Stimulated activated CD4-positive, alpha-beta T cell treated with anti-CD3 and anti-CD28 coated beads, Interleukin-1b, Interleukin-23, amount 100 ng/mL, for 24 hours (primary cell): ENCODE measurements around the gene BMPR1B.

Experiments used
- DNase-seq, 4 experiments: peaks; one replicate each; pipeline ENCODE4 v3.0.0-alpha.2; 2020; ENCODE audit warnings: low read depth in 4 of 4, low spot score in 1 of 4

The BMPR1B gene

GRCh38 chr4:94909645-94910044 is 151.9 kb downstream of the BMPR1B start:
- no peak for DNase-seq

GRCh38 chr4:94911106-94911505 is 153.4 kb downstream of the BMPR1B start:
- DNase-seq, result no peak

DNA sequence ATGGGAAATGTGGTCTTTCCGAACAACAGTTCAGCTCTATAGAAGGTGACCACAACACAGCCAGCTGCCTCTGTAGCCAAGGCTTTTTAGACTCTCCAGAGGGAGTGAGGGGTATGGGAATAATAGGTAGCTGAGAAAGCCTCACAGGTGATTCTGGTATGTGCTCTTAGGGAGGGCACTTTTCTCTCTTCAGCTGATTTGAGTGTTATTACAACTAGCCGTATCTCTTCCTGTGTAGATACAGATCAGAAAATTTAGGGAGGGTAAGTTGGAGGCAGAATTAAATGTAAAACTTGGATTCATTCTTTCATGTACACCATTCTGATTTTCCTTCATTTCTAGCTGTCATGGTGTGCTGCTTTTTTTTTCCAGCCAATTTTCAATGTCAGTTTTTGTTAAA is 154.9 kb downstream of the BMPR1B start:
- DNase-seq, result no peak

DNA sequence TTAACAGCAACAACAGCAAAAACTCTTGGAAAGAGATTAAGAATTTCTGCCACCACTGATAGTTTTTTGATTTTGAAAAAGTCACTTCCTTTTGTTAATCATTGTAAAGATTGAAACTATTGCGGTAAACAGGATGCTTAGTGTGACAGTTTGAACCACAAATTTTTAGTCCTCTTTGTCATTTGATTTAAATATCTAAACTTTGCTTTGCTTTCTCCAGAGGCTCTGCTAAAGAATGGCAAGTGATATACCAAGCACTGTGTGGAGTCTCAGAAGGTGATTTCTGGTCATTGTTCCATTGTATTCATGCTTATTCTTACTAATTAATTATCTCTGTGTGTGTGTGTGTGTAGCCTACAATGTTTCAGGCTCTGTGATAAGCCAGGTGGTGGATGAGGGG is 155.6 kb downstream of the BMPR1B start:
- no peak for DNase-seq

DNA sequence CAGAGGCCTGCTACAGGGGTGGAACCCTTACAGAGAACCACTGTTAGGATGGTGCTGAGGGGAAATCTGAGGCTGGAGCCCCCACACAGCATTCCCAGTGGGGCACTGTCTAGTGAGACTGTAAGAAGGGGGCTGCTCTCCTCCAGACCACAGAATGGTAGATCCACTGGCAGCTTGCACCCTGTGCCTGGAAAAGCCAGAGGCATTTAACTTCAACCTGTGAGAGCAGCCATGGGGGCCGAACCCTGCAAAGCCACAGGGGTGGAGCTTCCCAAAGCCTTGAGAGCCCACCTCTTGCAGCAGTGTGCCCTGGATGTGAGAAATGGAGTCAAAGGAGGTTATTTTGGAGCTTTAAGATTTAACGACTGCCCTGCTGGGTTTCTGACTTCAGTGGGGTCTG is 159.4 kb downstream of the BMPR1B start:
- no peak for DNase-seq

DNA sequence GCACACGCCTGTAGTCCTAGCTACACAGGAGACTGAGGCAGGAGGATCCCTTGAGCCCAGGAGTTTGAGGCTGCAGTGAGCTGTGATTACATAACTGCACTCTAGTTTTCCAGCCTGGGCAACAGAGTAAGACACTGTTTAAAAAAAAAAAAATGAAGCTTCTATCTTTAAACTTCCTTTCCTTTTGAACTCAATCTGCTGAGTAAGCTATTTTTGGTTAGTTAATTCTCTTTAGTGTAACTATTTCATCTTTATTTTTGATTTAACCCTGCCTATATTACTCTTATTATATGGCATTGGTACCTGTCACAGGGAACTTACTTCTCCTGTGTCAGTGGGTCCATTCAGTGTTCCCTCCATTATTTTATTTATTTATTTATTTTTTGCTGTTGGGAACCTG is 160.8 kb downstream of the BMPR1B start:
- no peak for DNase-seq

DNA sequence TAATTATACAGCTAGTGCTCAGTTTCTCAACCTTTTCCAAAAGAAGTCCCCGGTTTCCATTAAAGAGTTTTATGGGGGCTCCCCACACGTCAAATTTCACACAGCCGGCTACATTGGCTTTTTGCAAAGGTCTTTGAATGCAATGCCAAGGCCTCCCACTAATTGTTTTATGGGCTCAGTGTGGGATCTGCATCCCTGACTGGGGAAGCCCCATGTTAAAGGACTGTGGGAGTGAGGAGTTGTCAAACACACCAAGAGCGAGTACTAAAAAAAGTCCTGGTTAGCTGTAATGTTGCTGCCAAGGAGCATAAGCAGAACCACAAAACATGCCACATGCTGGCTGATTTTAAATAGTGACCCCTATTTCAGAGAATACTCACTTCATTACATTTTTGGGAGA is 162.6 kb downstream of the BMPR1B start:
- DNase-seq, result no peak

- no peak for DNase-seq
These were observed 166.8 kb downstream of the BMPR1B start for GRCh38 chr4:94924566-94924965.

- DNase-seq, result no peak
These were observed 168.1 kb downstream of the BMPR1B start for GRCh38 chr4:94925764-94926347.

- DNase-seq, result no peak
These were observed 169.2 kb downstream of the BMPR1B start for GRCh38 chr4:94926936-94927335.

- DNase-seq, result no peak
These were observed 169.9 kb downstream of the BMPR1B start for GRCh38 chr4:94927696-94928095.

GRCh38 chr4:94929696-94930095 is 171.9 kb downstream of the BMPR1B start:
- no peak for DNase-seq

- no peak for DNase-seq
These were observed 173.9 kb downstream of the BMPR1B start for GRCh38 chr4:94931626-94932025.

- DNase-seq, result no peak
These were observed 174.6 kb downstream of the BMPR1B start for GRCh38 chr4:94932366-94932765.

- DNase-seq, result no peak
These were observed 176.0 kb downstream of the BMPR1B start for GRCh38 chr4:94933799-94934198.

DNA sequence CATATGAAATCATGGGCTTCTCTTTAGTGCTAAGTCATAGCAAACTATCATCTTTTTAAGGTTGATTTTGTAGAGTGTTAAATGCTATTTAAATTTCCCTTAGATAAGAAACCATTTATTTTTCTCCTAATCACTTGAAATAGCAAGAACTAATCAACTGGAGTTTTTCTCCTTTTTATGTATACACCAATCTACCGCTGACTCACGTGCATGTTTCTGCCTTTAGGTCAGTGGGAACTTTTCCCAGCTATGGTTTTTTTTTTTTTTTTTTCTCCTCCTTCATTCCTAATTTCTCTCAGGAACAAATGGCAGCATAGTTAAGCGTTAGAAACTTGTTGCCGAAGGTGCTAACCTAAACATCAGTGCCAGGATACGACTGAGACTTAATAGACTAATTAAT is 176.4 kb downstream of the BMPR1B start:
- no peak for DNase-seq

DNA sequence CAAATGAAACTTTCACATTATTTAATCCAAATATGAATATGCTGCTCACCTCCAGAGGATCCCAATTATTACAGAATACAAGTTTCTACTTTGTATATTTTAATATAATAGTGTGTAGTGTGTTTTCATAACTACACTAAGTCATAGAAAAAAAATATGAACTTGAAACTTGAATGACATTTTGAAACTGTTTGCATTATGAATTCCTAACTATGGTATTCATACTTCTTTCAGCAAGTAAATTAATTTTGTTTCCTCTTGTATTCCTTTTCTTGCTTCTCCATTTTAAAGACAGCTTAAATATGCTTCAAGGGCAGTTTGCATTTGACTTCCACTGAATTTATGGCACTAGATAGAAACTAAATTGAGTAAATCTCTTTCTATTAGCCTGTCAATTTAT is 177.1 kb downstream of the BMPR1B start:
- DNase-seq, result no peak

- no peak for DNase-seq
These were observed 179.1 kb downstream of the BMPR1B start for GRCh38 chr4:94936854-94937253.

- no peak for DNase-seq
These were observed 182.2 kb downstream of the BMPR1B start for GRCh38 chr4:94939791-94940519.

DNA sequence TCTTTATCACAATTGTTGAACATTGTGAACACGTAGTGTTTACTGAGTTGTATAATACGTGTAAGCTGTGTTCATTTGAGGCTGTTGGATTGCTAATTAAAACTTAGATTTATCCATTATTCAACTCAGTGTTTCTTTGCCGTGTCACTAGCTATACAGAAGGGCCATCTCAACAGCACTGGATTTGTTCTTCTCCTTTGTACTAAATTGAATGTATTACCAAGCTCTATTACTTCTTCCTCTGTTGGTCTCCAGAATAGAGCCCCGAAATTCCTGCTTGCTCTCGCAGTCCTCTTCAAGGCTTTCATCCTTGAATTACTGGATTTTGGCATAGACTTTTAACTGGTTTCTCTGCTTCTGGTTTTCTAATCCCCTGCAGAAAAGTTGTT is 182.8 kb downstream of the BMPR1B start:
- no peak for DNase-seq

DNA sequence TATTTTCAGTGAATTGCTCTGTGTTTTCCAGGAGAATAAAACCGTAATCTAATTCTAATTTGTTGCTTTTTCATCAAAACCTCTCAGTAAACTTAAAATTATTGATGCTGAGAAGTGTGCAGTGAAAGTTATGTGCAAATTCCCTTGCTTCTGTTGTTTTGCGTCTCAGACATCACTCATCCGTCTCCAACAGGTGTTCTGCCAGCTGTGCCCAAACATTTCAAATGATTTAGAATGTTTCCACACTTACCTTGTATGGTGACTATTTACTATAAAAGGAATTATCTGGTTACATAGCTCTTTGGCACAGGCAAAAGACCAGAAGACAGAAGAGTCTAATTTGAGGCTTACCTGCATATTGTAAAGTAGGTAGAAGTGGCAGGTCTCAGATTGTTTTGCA is 184.0 kb downstream of the BMPR1B start:
- DNase-seq, result no peak

DNA sequence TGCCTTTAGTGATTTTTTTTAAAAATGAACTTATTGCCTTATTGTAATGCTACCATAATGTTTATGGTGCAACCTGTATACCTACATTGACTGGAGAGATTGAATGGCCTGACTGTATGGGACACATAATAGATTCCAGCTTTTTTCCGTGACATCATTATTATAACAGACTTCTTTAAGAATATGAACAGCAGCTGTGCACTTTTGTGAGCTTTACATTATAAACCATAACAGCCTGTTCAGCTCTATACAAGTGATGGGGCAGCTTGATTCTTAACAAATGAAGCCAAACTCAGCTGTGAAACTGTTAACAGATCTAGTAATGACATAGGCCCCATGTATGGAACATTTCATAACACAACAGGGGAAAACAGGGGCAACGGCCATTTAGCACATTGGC is 187.0 kb downstream of the BMPR1B start:
- no peak for DNase-seq

GRCh38 chr4:94947681-94948108 is 189.9 kb downstream of the BMPR1B start:
- DNase-seq, result no peak
